GM23338 (cell line): ENCODE measurements around the gene RPL10L.

Source experiments
- CREB1 ChIP-seq: fragments of 250-450 bp; sonication (Bioruptor Pico); IDR thresholded peaks from 2 replicates; pipeline ENCODE4 v1.5.0; 2020; ENCODE audit warnings: low read depth, mild to moderate bottlenecking, moderate library complexity
- CTCF ChIP-seq, 2 experiments: fragments of 200-600 bp in 1 of 2; sonication (generic) in 1 of 2; conservative IDR thresholded peaks; 2 replicates each; pipeline versions ENCODE4 v1.5.1 to v1.6.1; 2016 to 2017; ENCODE audit warnings: antibody characterized with exemption in 2 of 2, low read depth in 2 of 2, mild to moderate bottlenecking in 2 of 2, moderate library complexity in 1 of 2
- EZH2 ChIP-seq: fragments of 200-600 bp; sonication (generic); IDR thresholded peaks from one replicate; pipeline ENCODE4 v1.8.0; 2017; ENCODE audit warnings: antibody characterized with exemption, mild to moderate bottlenecking, low read depth; ENCODE audit not compliant: unreplicated experiment
- EZH2phosphoT487 ChIP-seq: fragments of 200-600 bp; sonication (generic); IDR thresholded peaks from one replicate; pipeline ENCODE4 v1.8.1; 2018; ENCODE audit warnings: antibody characterized with exemption; ENCODE audit not compliant: unreplicated experiment
- JUNB ChIP-seq: IDR thresholded peaks from one replicate; pipeline ENCODE4 v1.6.1; 2016; ENCODE audit warnings: antibody characterized with exemption; ENCODE audit not compliant: unreplicated experiment
- NANOG ChIP-seq: IDR thresholded peaks from 2 replicates; pipeline ENCODE4 v1.6.1; 2016; ENCODE audit warnings: antibody characterized with exemption, borderline replicate concordance
- POLR2AphosphoS5 ChIP-seq: IDR thresholded peaks from 2 replicates; pipeline ENCODE4 v1.6.1; 2016; ENCODE audit warnings: antibody characterized with exemption, low read depth
- REST ChIP-seq: IDR thresholded peaks from one replicate; pipeline ENCODE4 v1.6.1; 2018; ENCODE audit warnings: antibody characterized with exemption; ENCODE audit not compliant: unreplicated experiment
- STAT1 ChIP-seq: IDR thresholded peaks from one replicate; pipeline ENCODE4 v1.6.1; 2016; ENCODE audit warnings: antibody characterized with exemption; ENCODE audit not compliant: unreplicated experiment
- ZNF114 ChIP-seq: fragments of 250-450 bp; sonication (Bioruptor Pico); IDR thresholded peaks from 2 replicates; pipeline ENCODE4 v1.5.0; 2020; ENCODE audit warnings: mild to moderate bottlenecking, moderate library complexity
- TF ChIP-seq, protein P1 (sequence below): fragments of 250-450 bp; sonication (Bioruptor Pico); IDR thresholded peaks from 2 replicates; pipeline ENCODE4 v1.5.0; 2020; ENCODE audit warnings: mild to moderate bottlenecking, moderate library complexity

DNA sequence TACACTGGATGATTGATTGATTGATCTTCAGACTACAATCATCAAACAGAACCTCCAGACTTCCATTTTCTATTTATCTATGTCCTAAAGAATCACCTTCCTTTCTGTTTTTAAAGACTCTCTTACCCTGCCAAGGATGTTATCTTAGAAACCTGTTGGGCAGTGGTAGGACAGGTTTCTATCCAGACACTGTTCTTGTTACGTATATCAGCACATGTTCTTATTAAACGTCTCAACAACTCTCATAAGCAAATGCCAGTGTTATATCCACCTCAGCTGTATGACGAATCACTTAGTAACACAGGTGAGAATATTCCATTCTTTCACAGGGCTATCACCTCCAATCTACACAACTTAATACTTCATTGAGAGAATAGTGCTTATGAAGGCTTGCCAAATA is 40.2 kb upstream of the RPL10L start:
- TF ChIP-seq CTCF (conservative IDR thresholded peaks at IDR 0.05; ENCODE audit: low read depth in 2 of 2), result no peak
- TF ChIP-seq EZH2phosphoT487, result no peak
- TF ChIP-seq POLR2AphosphoS5, result no peak
- TF ChIP-seq EZH2, result no peak
- no peak for TF ChIP-seq REST
- TF ChIP-seq CREB1 (CRISPR knock-in tag), result no peak
- no peak for TF ChIP-seq JUNB
- TF ChIP-seq NANOG, result no peak
- TF ChIP-seq STAT1, result no peak
- TF ChIP-seq, protein P1, sequence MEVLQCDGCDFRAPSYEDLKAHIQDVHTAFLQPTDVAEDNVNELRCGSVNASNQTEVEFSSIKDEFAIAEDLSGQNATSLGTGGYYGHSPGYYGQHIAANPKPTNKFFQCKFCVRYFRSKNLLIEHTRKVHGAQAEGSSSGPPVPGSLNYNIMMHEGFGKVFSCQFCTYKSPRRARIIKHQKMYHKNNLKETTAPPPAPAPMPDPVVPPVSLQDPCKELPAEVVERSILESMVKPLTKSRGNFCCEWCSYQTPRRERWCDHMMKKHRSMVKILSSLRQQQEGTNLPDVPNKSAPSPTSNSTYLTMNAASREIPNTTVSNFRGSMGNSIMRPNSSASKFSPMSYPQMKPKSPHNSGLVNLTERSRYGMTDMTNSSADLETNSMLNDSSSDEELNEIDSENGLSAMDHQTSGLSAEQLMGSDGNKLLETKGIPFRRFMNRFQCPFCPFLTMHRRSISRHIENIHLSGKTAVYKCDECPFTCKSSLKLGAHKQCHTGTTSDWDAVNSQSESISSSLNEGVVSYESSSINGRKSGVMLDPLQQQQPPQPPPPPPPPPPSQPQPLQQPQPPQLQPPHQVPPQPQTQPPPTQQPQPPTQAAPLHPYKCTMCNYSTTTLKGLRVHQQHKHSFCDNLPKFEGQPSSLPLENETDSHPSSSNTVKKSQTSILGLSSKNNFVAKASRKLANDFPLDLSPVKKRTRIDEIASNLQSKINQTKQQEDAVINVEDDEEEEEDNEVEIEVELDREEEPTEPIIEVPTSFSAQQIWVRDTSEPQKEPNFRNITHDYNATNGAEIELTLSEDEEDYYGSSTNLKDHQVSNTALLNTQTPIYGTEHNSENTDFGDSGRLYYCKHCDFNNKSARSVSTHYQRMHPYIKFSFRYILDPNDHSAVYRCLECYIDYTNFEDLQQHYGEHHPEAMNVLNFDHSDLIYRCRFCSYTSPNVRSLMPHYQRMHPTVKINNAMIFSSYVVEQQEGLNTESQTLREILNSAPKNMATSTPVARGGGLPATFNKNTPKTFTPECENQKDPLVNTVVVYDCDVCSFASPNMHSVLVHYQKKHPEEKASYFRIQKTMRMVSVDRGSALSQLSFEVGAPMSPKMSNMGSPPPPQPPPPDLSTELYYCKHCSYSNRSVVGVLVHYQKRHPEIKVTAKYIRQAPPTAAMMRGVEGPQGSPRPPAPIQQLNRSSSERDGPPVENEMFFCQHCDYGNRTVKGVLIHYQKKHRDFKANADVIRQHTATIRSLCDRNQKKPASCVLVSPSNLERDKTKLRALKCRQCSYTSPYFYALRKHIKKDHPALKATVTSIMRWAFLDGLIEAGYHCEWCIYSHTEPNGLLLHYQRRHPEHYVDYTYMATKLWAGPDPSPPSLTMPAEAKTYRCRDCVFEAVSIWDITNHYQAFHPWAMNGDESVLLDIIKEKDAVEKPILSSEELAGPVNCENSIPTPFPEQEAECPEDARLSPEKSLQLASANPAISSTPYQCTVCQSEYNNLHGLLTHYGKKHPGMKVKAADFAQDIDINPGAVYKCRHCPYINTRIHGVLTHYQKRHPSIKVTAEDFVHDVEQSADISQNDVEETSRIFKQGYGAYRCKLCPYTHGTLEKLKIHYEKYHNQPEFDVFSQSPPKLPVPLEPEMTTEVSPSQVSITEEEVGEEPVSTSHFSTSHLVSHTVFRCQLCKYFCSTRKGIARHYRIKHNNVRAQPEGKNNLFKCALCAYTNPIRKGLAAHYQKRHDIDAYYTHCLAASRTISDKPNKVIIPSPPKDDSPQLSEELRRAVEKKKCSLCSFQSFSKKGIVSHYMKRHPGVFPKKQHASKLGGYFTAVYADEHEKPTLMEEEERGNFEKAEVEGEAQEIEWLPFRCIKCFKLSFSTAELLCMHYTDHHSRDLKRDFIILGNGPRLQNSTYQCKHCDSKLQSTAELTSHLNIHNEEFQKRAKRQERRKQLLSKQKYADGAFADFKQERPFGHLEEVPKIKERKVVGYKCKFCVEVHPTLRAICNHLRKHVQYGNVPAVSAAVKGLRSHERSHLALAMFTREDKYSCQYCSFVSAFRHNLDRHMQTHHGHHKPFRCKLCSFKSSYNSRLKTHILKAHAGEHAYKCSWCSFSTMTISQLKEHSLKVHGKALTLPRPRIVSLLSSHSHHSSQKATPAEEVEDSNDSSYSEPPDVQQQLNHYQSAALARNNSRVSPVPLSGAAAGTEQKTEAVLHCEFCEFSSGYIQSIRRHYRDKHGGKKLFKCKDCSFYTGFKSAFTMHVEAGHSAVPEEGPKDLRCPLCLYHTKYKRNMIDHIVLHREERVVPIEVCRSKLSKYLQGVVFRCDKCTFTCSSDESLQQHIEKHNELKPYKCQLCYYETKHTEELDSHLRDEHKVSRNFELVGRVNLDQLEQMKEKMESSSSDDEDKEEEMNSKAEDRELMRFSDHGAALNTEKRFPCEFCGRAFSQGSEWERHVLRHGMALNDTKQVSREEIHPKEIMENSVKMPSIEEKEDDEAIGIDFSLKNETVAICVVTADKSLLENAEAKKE (CRISPR knock-in tag), result no peak
- TF ChIP-seq ZNF114 (CRISPR knock-in tag), result no peak
